K562 (cell line): ENCODE measurements around the gene AGPAT4. TPM values are rescaled to one million over a fixed set of nuclear protein-coding genes. Genes with fewer than 3 reads are reported as not detected.
A peak's percentile ranks its signal among the peaks of the same experiment; 100 is the strongest.

ENCODE experiments used
- ATAC-seq: fragments of 200-7000 bp; cut with Tn5 transposase; 3 replicates; pipeline ENCODE4 v1.9.1; 2020; ENCODE audit warnings: moderate library complexity
- BruUV-seq: library from RNA; stranded (reverse); fragments of 400-500 nt; replicated peaks from 2 replicates; lab custom pipeline; 2021; lab: Mats Ljungman, UMichigan
- CTCF ChIA-PET: fragments of 300-600 bp; formaldehyde crosslinking; extraction: SDS; loops from one replicate; lab custom pipeline; 2021; ENCODE audit warnings: low intra/inter-chr PET ratio; lab: Yijun Ruan, JAX
- POLR2A ChIA-PET: fragments of 300-600, 350-650 bp; sonication (Branson Sonifier 250); formaldehyde crosslinking; extraction: SDS; loops from one replicate; lab custom pipeline; 2021; ENCODE audit warnings: antibody characterized with exemption, inconsistent platforms; lab: Yijun Ruan, JAX
- DNase-seq, 4 experiments: peaks; one replicate each; pipeline versions ENCODE4 v3.0.0 to v3.0.0-alpha.2; 2011 to 2018; ENCODE audit warnings: low spot score in 3 of 4, mixed read lengths in 3 of 4; ENCODE audit errors: extremely low read depth in 1 of 4
- FAIRE-seq: peaks from 2 replicates; lab custom pipeline; 2011; peaks lifted over from hg19 to GRCh38; lab: Jason Lieb, UNC
- H2AFZ ChIP-seq: 2 replicates; pipeline ENCODE4 v1.6.0; 2011; ENCODE audit warnings: low read depth, low read length, control low read depth, inconsistent platforms
- H3K27ac ChIP-seq: fragments of 200-600 bp; 3 replicates; pipeline ENCODE4 v1.8.0; 2011; ENCODE audit warnings: low read depth, mild to moderate bottlenecking, control low read depth, inconsistent platforms, low read length, moderate library complexity, mixed read lengths; ENCODE audit errors: extremely low read depth
- H3K27me3 ChIP-seq, 2 experiments: fragments of 300-600 bp in 1 of 2; 2 replicates in 1 of 2; 3 replicates in 1 of 2; pipeline versions ENCODE4 v1.6.0 to v1.8.0; 2011; ENCODE audit warnings: inconsistent platforms in 2 of 2, low read length in 2 of 2, mild to moderate bottlenecking in 1 of 2, mixed read lengths in 1 of 2, moderate library complexity in 1 of 2; ENCODE audit not compliant: control insufficient read depth in 2 of 2, insufficient read depth in 2 of 2
- H3K36me3 ChIP-seq: fragments of 300-600 bp; 3 replicates; pipeline ENCODE4 v1.8.0; 2011; ENCODE audit warnings: mild to moderate bottlenecking, low read length, inconsistent platforms; ENCODE audit not compliant: control insufficient read depth, insufficient read depth
- H3K4me1 ChIP-seq, 2 experiments: fragments of 200-600 bp in 1 of 2; replicated peaks in 1 of 2; 2 replicates in 1 of 2; 3 replicates in 1 of 2; pipeline versions ENCODE4 v1.5.1 to v1.8.0; 2011; ENCODE audit warnings: inconsistent platforms in 2 of 2, low read length in 2 of 2, mild to moderate bottlenecking in 1 of 2, mixed read lengths in 1 of 2, moderate library complexity in 1 of 2; ENCODE audit not compliant: control insufficient read depth in 2 of 2, insufficient read depth in 2 of 2
- H3K4me2 ChIP-seq: 2 replicates; pipeline ENCODE4 v1.6.1; 2011; ENCODE audit warnings: low read length, control low read depth, inconsistent platforms, mixed read lengths; ENCODE audit not compliant: insufficient read depth
- H3K4me3 ChIP-seq: fragments of 200-600 bp; sonication (generic), shearing (Covaris generic); 2 replicates; pipeline ENCODE4 v1.5.1; 2016; ENCODE audit warnings: control low read depth, inconsistent platforms
- H3K79me2 ChIP-seq: fragments of 200-600 bp; 3 replicates; pipeline ENCODE4 v1.8.0; 2011; ENCODE audit warnings: low read length, inconsistent platforms; ENCODE audit not compliant: control insufficient read depth, insufficient read depth
- H3K9ac ChIP-seq, 2 experiments: 2 replicates each; pipeline versions ENCODE4 v1.6.0 to v1.6.1; 2011; ENCODE audit warnings: low read depth in 2 of 2, low read length in 2 of 2, control low read depth in 1 of 2, inconsistent platforms in 1 of 2, mild to moderate bottlenecking in 1 of 2, mixed read lengths in 1 of 2; ENCODE audit not compliant: insufficient read depth in 1 of 2
- H3K9me1 ChIP-seq: one replicate; pipeline ENCODE4 v1.6.0; 2011; ENCODE audit warnings: inconsistent platforms, mild to moderate bottlenecking, low read length, moderate library complexity; ENCODE audit not compliant: control insufficient read depth, insufficient read depth
- H3K9me3 ChIP-seq: replicated peaks from 2 replicates; pipeline ENCODE4 v1.5.1; 2011; ENCODE audit warnings: low read depth, low read length, inconsistent platforms; ENCODE audit not compliant: control insufficient read depth, insufficient read depth
- H4K20me1 ChIP-seq: replicated peaks from 2 replicates; pipeline ENCODE4 v1.6.1; 2011; ENCODE audit warnings: low read length, inconsistent platforms, mixed read lengths; ENCODE audit not compliant: control insufficient read depth, insufficient read depth
- ASH1L ChIP-seq: fragments of 450-650 bp; IDR thresholded peaks from 2 replicates; pipeline ENCODE4 v1.6.1; 2018; ENCODE audit warnings: borderline replicate concordance, mild to moderate bottlenecking, low read depth; ENCODE audit not compliant: partially characterized antibody
- ATF7 ChIP-seq: fragments of 450-650 bp; IDR thresholded peaks from 2 replicates; pipeline ENCODE4 v1.7.1; 2014; ENCODE audit warnings: mild to moderate bottlenecking, moderate library complexity
- BRD9 ChIP-seq: fragments of 450-650 bp; IDR thresholded peaks from 2 replicates; pipeline ENCODE4 v1.6.1; 2018; ENCODE audit warnings: low read depth; ENCODE audit not compliant: partially characterized antibody
- DACH1 ChIP-seq: fragments of 450-650 bp; IDR thresholded peaks from 2 replicates; pipeline ENCODE4 v1.6.1; 2018; ENCODE audit not compliant: partially characterized antibody
- EHMT2 ChIP-seq: fragments of 450-650 bp; IDR thresholded peaks from 2 replicates; pipeline ENCODE4 v1.6.1; 2018; ENCODE audit warnings: antibody characterized with exemption
- ETV6 ChIP-seq, 3 experiments: fragments of 150-350 bp in 1 of 3; sonication (generic) in 1 of 3; formaldehyde crosslinking in 1 of 3; IDR thresholded peaks; 2 replicates each; pipeline versions ENCODE4 v1.6.1 to v1.8.0; 2014 to 2022; ENCODE audit warnings: borderline replicate concordance in 2 of 3, low read depth in 2 of 3, antibody characterized with exemption in 1 of 3, low read length in 1 of 3, mild to moderate bottlenecking in 1 of 3, missing genetic modification reagents in 1 of 3
- FOXP1 ChIP-seq: sonication (generic); formaldehyde crosslinking; IDR thresholded peaks from 2 replicates; pipeline ENCODE4 v1.8.0; 2022; ENCODE audit warnings: mild to moderate bottlenecking, missing genetic modification reagents
- GABPB2 ChIP-seq: fragments of 250-450 bp; sonication (Bioruptor Pico); conservative IDR thresholded peaks from 2 replicates; pipeline ENCODE4 v1.5.1; 2021; ENCODE audit warnings: mild to moderate bottlenecking
- GATA2 ChIP-seq: sonication (generic); formaldehyde crosslinking; IDR thresholded peaks from 2 replicates; pipeline ENCODE4 v1.4.0; 2020; ENCODE audit warnings: mild to moderate bottlenecking, missing genetic modification reagents
- LEF1 ChIP-seq: fragments of 450-650 bp; IDR thresholded peaks from 2 replicates; pipeline ENCODE4 v1.6.1; 2016; ENCODE audit warnings: mild to moderate bottlenecking
- NBN ChIP-seq: fragments of 450-650 bp; IDR thresholded peaks from 2 replicates; pipeline ENCODE4 v1.6.1; 2016; ENCODE audit warnings: low read depth, mild to moderate bottlenecking
- NFRKB ChIP-seq: fragments of 450-650 bp; IDR thresholded peaks from 2 replicates; pipeline ENCODE4 v1.6.1; 2016; ENCODE audit warnings: low read depth
- PHB2 ChIP-seq: fragments of 450-650 bp; IDR thresholded peaks from 2 replicates; pipeline ENCODE4 v1.6.1; 2017; ENCODE audit warnings: low read depth
- POLR2B ChIP-seq: fragments of 450-650 bp; IDR thresholded peaks from 2 replicates; pipeline ENCODE4 v1.6.1; 2018; ENCODE audit warnings: low read depth; ENCODE audit not compliant: partially characterized antibody
- RNF2 ChIP-seq: sonication (generic); IDR thresholded peaks from 2 replicates; pipeline ENCODE4 v1.6.1; 2016
- TFE3 ChIP-seq: fragments of 450-650 bp; formaldehyde crosslinking; IDR thresholded peaks from 2 replicates; pipeline ENCODE4 v1.4.0; 2020; ENCODE audit warnings: mild to moderate bottlenecking, mixed read lengths
- TRIM24 ChIP-seq, 2 experiments: fragments of 450-650 bp; IDR thresholded peaks; 2 replicates each; pipeline ENCODE4 v1.6.1; 2016
- TSC22D4 ChIP-seq: fragments of 450-650 bp; IDR thresholded peaks from 2 replicates; pipeline ENCODE4 v1.6.1; 2016; ENCODE audit warnings: missing genetic modification characterization, missing biosample characterization, control low read depth
- XRCC3 ChIP-seq: fragments of 450-650 bp; IDR thresholded peaks from 2 replicates; pipeline ENCODE4 v1.6.1; 2017; ENCODE audit warnings: mild to moderate bottlenecking, moderate library complexity
- YBX1 ChIP-seq: fragments of 450-650 bp; IDR thresholded peaks from 2 replicates; pipeline ENCODE4 v1.7.1; 2016; ENCODE audit warnings: mild to moderate bottlenecking
- ZNF133 ChIP-seq: fragments of 250-450 bp; sonication (Bioruptor Pico); IDR thresholded peaks from 2 replicates; pipeline ENCODE4 v1.4.0; 2020; ENCODE audit warnings: mild to moderate bottlenecking
- ZNF174 ChIP-seq: fragments of 250-450 bp; sonication (Bioruptor Pico); IDR thresholded peaks from 2 replicates; pipeline ENCODE4 v1.4.0; 2020; ENCODE audit warnings: mild to moderate bottlenecking
- ZNF436 ChIP-seq: fragments of 250-450, 450-650 bp; sonication (Bioruptor Pico); formaldehyde crosslinking; IDR thresholded peaks from 2 replicates; pipeline ENCODE4 v1.7.0; 2020; ENCODE audit warnings: mild to moderate bottlenecking
- ZNF586 ChIP-seq: fragments of 450-650 bp; formaldehyde crosslinking; conservative IDR thresholded peaks from 2 replicates; pipeline ENCODE4 v1.4.0; 2020; ENCODE audit warnings: mild to moderate bottlenecking, moderate library complexity
- WGBS: fragments of 100-300 bp; shearing (Covaris generic); methylation state at CpG from one replicate; pipeline ENCODE4 v1.1.6; 2016; ENCODE audit warnings: low coverage, mixed read lengths; ENCODE audit not compliant: insufficient coverage; ENCODE audit errors: missing lambda C conversion rate; 5-methylcytosine and 5-hydroxymethylcytosine counted together
- in situ Hi-C: fragments of 300-500 bp; cut with MboI; formaldehyde crosslinking; loops from 4 replicates; pipeline ENCODE4 v1.15.0; 2018; ENCODE audit warnings: inconsistent platforms, mixed read lengths
- intact Hi-C: fragments of 100-400 bp; cut with micrococcal nuclease; formaldehyde crosslinking; loops from 2 replicates; pipeline ENCODE4 v1.14.2; 2022
- polyA plus RNA-seq, 8 experiments: library from polyadenylated mRNA; depleted of rRNA in 4 of 8; stranded (reverse) in 5 of 8; unstranded in 3 of 8; fragments of >200 nt; fragmentation: Nextera tagmentation in 2 of 8; fragmentation: Illumina TruSeq in 1 of 8; extraction: Ambion mirVana in 2 of 8; extraction: Trizol in 1 of 8; gene quantifications; 2 replicates each; pipeline versions ENCODE4 v1.2.1 to v1.2.3, GENCODE V29; 2011 to 2014; ENCODE audit warnings: inconsistent platforms in 1 of 8, missing spikeins in 1 of 8
- total RNA-seq, 7 experiments: library from RNA; depleted of rRNA in 6 of 7; stranded (reverse); fragments of >200 nt in 6 of 7; fragmentation: Illumina TruSeq in 2 of 7; extraction: Trizol in 2 of 7; gene quantifications; 2 replicates each; pipeline versions ENCODE4 v1.2.1 to v1.2.3, GENCODE V29; 2011 to 2021; ENCODE audit warnings: low replicate concordance in 1 of 7

Gene AGPAT4
- total and polyA plus RNA-seq, 9 of the 15 experiments (the other 6 are each of a cell fraction or from before 2014, with no cell fraction given) = 2.2 to 15.0 (median 5.7) TPM

GRCh38 chr6:161195386-161195785, 78.5 kb downstream of the AGPAT4 start (continued):
- peak; percentile 84 for TF ChIP-seq TFE3 (CRISPR knock-in tag)

GRCh38 chr6:161194374-161194773, 79.5 kb downstream of the AGPAT4 start:
- no peaks in the 10 kb centered on the region for H3K79me2 ChIP-seq
- WGBS = 86% methylated on average over 4 of the region's 4 CpGs
- H2AFZ ChIP-seq = no peak overlapping the region
- in situ Hi-C loops = no loop called here
- no peaks in the 10 kb centered on the region for H4K20me1 ChIP-seq
- H3K27me3 ChIP-seq = no peaks in the 10 kb centered on the region
- no peaks in the 10 kb centered on the region; the same call in 2 of the 3 replicates for H3K36me3 ChIP-seq
- intact Hi-C loops = no loop called here
- no peak for ATAC-seq
- no peak overlapping the region for H3K4me3 ChIP-seq
- H3K27ac ChIP-seq = no peak overlapping the region
- H3K4me1 ChIP-seq = peaks cover 2 to 4% of the 10 kb centered on the region in 2 experiments; a peak in 2 of 5 replicates
- H3K9me3 ChIP-seq = peaks cover 11% of the 10 kb centered on the region; the same call in 1 of the 2 replicates
- CTCF ChIA-PET = no interaction called here
- no TSS peak for BruUV-seq
- H3K4me2 ChIP-seq = no peak overlapping the region
- no peak for FAIRE-seq
- H3K9me1 ChIP-seq = no peaks in the 10 kb centered on the region
- DNase-seq = no peak
- POLR2A ChIA-PET = interaction anchor here (0.7 to 1.1 kb wide), 5 partner anchors 11 to 120 kb away, joined by 3 to 8 read pairs (median 3); no protein-coding TSS in a partner anchor
- no peak overlapping the region for H3K9ac ChIP-seq
- 0 out of 2 replicates have a peak, but pooled peaks have one; percentile 20 for TF ChIP-seq GABPB2 (CRISPR knock-in tag)
- TF ChIP-seq ZNF436 (CRISPR knock-in tag) = 0 out of 2 replicates have a peak, but pooled peaks have one; percentile 6
- peak; percentile 46; the same call in 1 of the 2 replicates for TF ChIP-seq XRCC3
- TF ChIP-seq PHB2 = 0 out of 2 replicates have a peak, but pooled peaks have one; percentile 56
- no peak for TF ChIP-seq ZNF586 (CRISPR knock-in tag)
- TF ChIP-seq BRD9 = peak; percentile 33
- no peak for TF ChIP-seq ETV6 (IDR thresholded peaks at IDR 0.05; ENCODE audit: borderline replicate concordance in 1 of 2, low read depth in 2 of 2, low read length in 1 of 2)
- TF ChIP-seq ETV6 (CRISPR knock-in tag; IDR thresholded peaks at IDR 0.05; ENCODE audit: borderline replicate concordance) = no peak
- TF ChIP-seq LEF1 = peak; percentile 20; the same call in 1 of the 2 replicates
- 0 out of 2 replicates have a peak, but pooled peaks have one; percentile 44 for TF ChIP-seq NFRKB
- no peak for TF ChIP-seq DACH1
- TF ChIP-seq GATA2 = no peak
- peak; percentile 52 for TF ChIP-seq YBX1
- peak; percentile 82 for TF ChIP-seq EHMT2
- no peak for TF ChIP-seq ZNF133 (CRISPR knock-in tag)
- TF ChIP-seq RNF2 = no peak
- TF ChIP-seq POLR2B = peak; percentile 40
- no peak for TF ChIP-seq ATF7
- peak; percentile 86; the same call in 1 of the 2 replicates for TF ChIP-seq TSC22D4
- no peak for TF ChIP-seq ZNF174 (CRISPR knock-in tag)
- no peak for TF ChIP-seq FOXP1 (CRISPR knock-in tag)
- TF ChIP-seq TRIM24 (IDR thresholded peaks at IDR 0.05) = peak; percentile 40 to 45; a peak in 1 of 4 replicates
- TF ChIP-seq NBN = peak; percentile 20; the same call in 1 of the 2 replicates
- peak; percentile 22 for TF ChIP-seq ASH1L
